Prostate gland (tissue), 2 donors: ENCODE measurements around the gene POU6F2.

Experiments
- CTCF ChIP-seq, 4 experiments: fragments of 200-600 bp in 2 of 4; fragments of 450-650 bp in 2 of 4; sonication (generic) in 2 of 4; IDR thresholded peaks; 1 replicate in 3 of 4; 2 replicates in 1 of 4; pipeline ENCODE4 v1.5.1; 2016 to 2019; ENCODE audit warnings: antibody characterized with exemption in 4 of 4, mild to moderate bottlenecking in 2 of 4, moderate library complexity in 2 of 4
- POLR2A ChIP-seq: fragments of 450-650 bp; IDR thresholded peaks from one replicate; pipeline ENCODE4 v1.6.1; 2016; ENCODE audit warnings: antibody characterized with exemption, mild to moderate bottlenecking
- POLR2AphosphoS5 ChIP-seq: sonication (generic); formaldehyde crosslinking; IDR thresholded peaks from one replicate; pipeline ENCODE4 v1.6.1; 2017; ENCODE audit warnings: antibody characterized with exemption

- TF ChIP-seq CTCF (IDR thresholded peaks at IDR 0.05) (no peak), POLR2A (no peak), POLR2AphosphoS5 (no peak)
Measured at GRCh38 chr7:39367451-39367850, 389.7 kb downstream of the POU6F2 start.
